ENCODE measurements around the gene LAMA1.

LAMA1 gene

GRCh38 chr18:6992761-6993160 lies 124.8 kb downstream of the LAMA1 start:
- H3K9me3 ChIP-seq: no peaks in the 10 kb centered on the region
- H3K27me3 ChIP-seq: peaks cover 23% of the 10 kb centered on the region
- TF ChIP-seq, protein P1, sequence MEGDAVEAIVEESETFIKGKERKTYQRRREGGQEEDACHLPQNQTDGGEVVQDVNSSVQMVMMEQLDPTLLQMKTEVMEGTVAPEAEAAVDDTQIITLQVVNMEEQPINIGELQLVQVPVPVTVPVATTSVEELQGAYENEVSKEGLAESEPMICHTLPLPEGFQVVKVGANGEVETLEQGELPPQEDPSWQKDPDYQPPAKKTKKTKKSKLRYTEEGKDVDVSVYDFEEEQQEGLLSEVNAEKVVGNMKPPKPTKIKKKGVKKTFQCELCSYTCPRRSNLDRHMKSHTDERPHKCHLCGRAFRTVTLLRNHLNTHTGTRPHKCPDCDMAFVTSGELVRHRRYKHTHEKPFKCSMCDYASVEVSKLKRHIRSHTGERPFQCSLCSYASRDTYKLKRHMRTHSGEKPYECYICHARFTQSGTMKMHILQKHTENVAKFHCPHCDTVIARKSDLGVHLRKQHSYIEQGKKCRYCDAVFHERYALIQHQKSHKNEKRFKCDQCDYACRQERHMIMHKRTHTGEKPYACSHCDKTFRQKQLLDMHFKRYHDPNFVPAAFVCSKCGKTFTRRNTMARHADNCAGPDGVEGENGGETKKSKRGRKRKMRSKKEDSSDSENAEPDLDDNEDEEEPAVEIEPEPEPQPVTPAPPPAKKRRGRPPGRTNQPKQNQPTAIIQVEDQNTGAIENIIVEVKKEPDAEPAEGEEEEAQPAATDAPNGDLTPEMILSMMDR (IDR thresholded peaks at IDR 0.05): no peak
- H3K27ac ChIP-seq: no peak overlapping the region
- no peaks in the 10 kb centered on the region for H3K4me1 ChIP-seq (ENCODE audit: control insufficient read depth in 1 of 2, insufficient read depth in 1 of 2, low read depth in 1 of 2, low read length in 1 of 2)
- no peaks in the 10 kb centered on the region for H3K36me3 ChIP-seq
- H3K4me3 ChIP-seq (ENCODE audit: low read depth in 1 of 2, low read length in 1 of 2): no peak overlapping the region

GRCh38 chr18:6983366-6983765 lies 134.2 kb downstream of the LAMA1 start:
- Histone ChIP-seq H3K36me3 (no peaks in the 10 kb centered on the region), H3K9me3 (no peaks in the 10 kb centered on the region), H3K4me3 (ENCODE audit: low read depth in 1 of 2, low read length in 1 of 2) (no peak overlapping the region), H3K27me3 (no peaks in the 10 kb centered on the region), H3K4me1 (ENCODE audit: control insufficient read depth in 1 of 2, insufficient read depth in 1 of 2, low read depth in 1 of 2, low read length in 1 of 2) (no peaks in the 10 kb centered on the region), H3K27ac (no peak overlapping the region)
- TF ChIP-seq, protein P1 (IDR thresholded peaks at IDR 0.05): no peak

DNA sequence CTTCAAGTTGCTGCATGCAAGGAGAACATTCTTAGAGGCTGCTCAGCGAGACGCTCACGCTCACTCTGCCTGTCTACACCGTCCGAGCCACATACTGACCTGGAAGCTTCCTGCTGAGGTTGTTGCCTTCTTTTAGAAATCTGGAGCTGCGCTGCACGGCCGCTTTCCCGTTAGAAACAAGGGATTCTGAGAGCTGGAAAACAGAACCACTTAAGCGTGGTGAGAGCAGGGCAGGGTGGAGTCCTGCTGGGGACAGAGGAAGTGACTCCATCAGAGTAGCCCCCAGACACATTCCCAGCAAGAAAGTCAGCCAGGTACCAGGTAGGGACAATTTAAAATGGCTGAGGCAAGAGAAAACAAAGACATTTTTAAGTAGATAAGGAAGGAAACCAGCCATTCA lies 135.2 kb downstream of the LAMA1 start:
- no peaks in the 10 kb centered on the region for H3K4me1 ChIP-seq (ENCODE audit: control insufficient read depth in 1 of 2, insufficient read depth in 1 of 2, low read depth in 1 of 2, low read length in 1 of 2)
- no peaks in the 10 kb centered on the region for H3K9me3 ChIP-seq
- no peak overlapping the region for H3K4me3 ChIP-seq (ENCODE audit: low read depth in 1 of 2, low read length in 1 of 2)
- H3K27me3 ChIP-seq: no peaks in the 10 kb centered on the region
- no peak overlapping the region for H3K27ac ChIP-seq
- TF ChIP-seq, protein P1 (IDR thresholded peaks at IDR 0.05): no peak
- no peaks in the 10 kb centered on the region for H3K36me3 ChIP-seq

DNA sequence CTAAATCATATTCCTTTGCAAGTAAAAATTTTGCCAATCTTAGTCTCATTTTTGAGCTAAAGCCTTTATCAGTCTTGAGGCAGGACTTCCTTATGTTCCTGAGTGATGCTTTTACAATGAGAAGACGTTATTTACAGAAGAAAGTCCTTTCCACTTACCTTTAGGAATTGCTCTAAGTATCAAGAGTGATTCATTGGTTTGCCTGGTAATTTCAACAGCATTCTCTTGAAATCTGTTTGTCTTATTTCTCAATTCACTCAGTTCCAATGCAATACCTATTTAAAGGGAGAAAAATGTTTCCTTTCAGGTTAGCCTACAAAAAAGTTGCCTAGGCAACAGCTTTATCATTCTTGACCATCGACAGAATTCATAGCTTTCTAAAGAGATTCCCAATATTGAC lies 137.2 kb downstream of the LAMA1 start:
- Histone ChIP-seq H3K9me3 (no peaks in the 10 kb centered on the region), H3K36me3 (no peaks in the 10 kb centered on the region), H3K4me3 (ENCODE audit: low read depth in 1 of 2, low read length in 1 of 2) (no peak overlapping the region), H3K27me3 (no peaks in the 10 kb centered on the region), H3K4me1 (ENCODE audit: control insufficient read depth in 1 of 2, insufficient read depth in 1 of 2, low read depth in 1 of 2, low read length in 1 of 2) (no peaks in the 10 kb centered on the region), H3K27ac (no peak overlapping the region)
- TF ChIP-seq, protein P1 (IDR thresholded peaks at IDR 0.05): no peak

DNA sequence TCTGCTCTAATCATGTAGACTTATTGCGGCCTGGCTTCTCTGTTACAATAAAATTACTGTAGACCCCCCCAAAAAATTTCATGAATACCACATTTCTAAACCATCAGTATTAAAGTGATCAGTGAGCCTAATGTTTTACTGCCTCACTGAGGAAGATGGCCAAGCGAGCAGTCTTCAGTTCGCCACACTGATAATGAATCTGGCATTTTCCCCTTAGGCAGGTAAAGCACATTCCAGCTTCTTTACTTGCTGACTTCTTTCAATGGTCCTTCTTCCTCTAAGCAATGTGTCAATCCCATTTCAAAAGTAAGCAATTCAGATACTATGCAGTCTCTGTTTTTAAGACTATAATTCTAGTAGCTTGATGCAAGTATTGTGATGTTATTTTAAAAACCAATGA lies 137.6 kb downstream of the LAMA1 start:
- Histone ChIP-seq H3K4me1 (ENCODE audit: control insufficient read depth in 1 of 2, insufficient read depth in 1 of 2, low read depth in 1 of 2, low read length in 1 of 2) (no peaks in the 10 kb centered on the region), H3K4me3 (ENCODE audit: low read depth in 1 of 2, low read length in 1 of 2) (no peak overlapping the region), H3K27ac (no peak overlapping the region), H3K27me3 (no peaks in the 10 kb centered on the region), H3K9me3 (no peaks in the 10 kb centered on the region), H3K36me3 (no peaks in the 10 kb centered on the region)
- TF ChIP-seq, protein P1 (IDR thresholded peaks at IDR 0.05): no peak

DNA sequence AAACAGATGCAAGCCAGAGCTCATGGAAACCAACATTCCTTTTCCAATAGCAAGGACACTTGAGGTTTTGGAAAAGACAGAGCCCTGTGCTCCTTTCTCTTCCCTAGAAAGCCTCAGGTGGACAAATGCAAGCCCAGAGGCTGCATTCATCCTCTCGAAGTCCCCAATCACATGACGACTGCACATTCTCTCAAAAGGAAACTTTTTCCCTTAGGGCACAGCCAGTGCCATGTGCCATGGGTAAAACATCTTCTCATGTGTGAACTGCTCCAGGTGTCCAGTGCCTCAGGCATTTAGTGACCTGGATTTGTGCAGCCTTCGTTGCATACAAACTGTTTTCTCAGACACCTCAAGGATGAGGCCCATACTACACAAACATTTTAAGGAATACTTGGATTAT lies 140.7 kb downstream of the LAMA1 start:
- H3K27ac ChIP-seq: no peak overlapping the region
- no peaks in the 10 kb centered on the region for H3K9me3 ChIP-seq
- H3K4me1 ChIP-seq (ENCODE audit: control insufficient read depth in 1 of 2, insufficient read depth in 1 of 2, low read depth in 1 of 2, low read length in 1 of 2): no peaks in the 10 kb centered on the region
- H3K36me3 ChIP-seq: no peaks in the 10 kb centered on the region
- no peaks in the 10 kb centered on the region for H3K27me3 ChIP-seq
- TF ChIP-seq, protein P1 (IDR thresholded peaks at IDR 0.05): no peak
- no peak overlapping the region for H3K4me3 ChIP-seq (ENCODE audit: low read depth in 1 of 2, low read length in 1 of 2)
